Thyroid gland (tissue), 4 donors: ENCODE data around the gene SLC19A1.

Source experiments
- CTCF ChIP-seq, 6 experiments: fragments of 200-600 bp in 3 of 6; fragments of 450-650 bp in 3 of 6; sonication (generic) in 3 of 6; IDR thresholded peaks; one replicate each; pipeline ENCODE4 v1.5.1; 2016 to 2019; ENCODE audit warnings: antibody characterized with exemption in 6 of 6, mild to moderate bottlenecking in 2 of 6, inconsistent platforms in 1 of 6, moderate library complexity in 1 of 6
- POLR2A ChIP-seq, 2 donors: fragments of 450-650 bp; IDR thresholded peaks; one replicate each; pipeline ENCODE4 v1.6.1; 2017; ENCODE audit warnings: antibody characterized with exemption in 2 of 2, mild to moderate bottlenecking in 2 of 2, moderate library complexity in 1 of 2

- TF ChIP-seq CTCF (IDR thresholded peaks at IDR 0.05) (no peak), POLR2A (IDR thresholded peaks at IDR 0.05) (no peak)
These were observed 29.6 kb downstream of the SLC19A1 start for GRCh38 chr21:45512626-45513002.
